IMR-90 (cell line): ENCODE data around the gene HHATL. TPM values are rescaled to one million over a fixed set of nuclear protein-coding genes. Genes with fewer than 3 reads are reported as not detected.

Experiments
- ATAC-seq: fragments of 200-7000 bp; cut with Tn5 transposase; 2 replicates; pipeline ENCODE4 v1.9.1; 2020; ENCODE audit warnings: low read depth, mild to moderate bottlenecking, moderate library complexity
- BruUV-seq: library from RNA; stranded (reverse); fragments of 400-500 nt; replicated peaks from 2 replicates; lab custom pipeline; 2021; lab: Mats Ljungman, UMichigan
- CTCF ChIA-PET: fragments of 300-600 bp; formaldehyde crosslinking; extraction: SDS; loops from one replicate; lab custom pipeline; 2021; ENCODE audit warnings: antibody characterized with exemption; lab: Yijun Ruan, JAX
- POLR2A ChIA-PET: fragments of 300-600 bp; sonication (Branson Sonifier 250); formaldehyde crosslinking; loops from one replicate; lab custom pipeline; 2022; ENCODE audit warnings: antibody characterized with exemption; ENCODE audit not compliant: unreplicated experiment; lab: Charles Lee
- DNase-seq: peaks from one replicate; pipeline ENCODE4 v3.0.0; 2013
- H2AFZ ChIP-seq: replicated peaks from 2 replicates; pipeline ENCODE3; 2013; ENCODE audit warnings: low read length, mild to moderate bottlenecking; ENCODE audit not compliant: poor library complexity
- H2AK5ac ChIP-seq: 2 replicates; pipeline ENCODE4 v1.6.1; 2013; ENCODE audit warnings: low read depth, low read length, inconsistent platforms
- H2AK9ac ChIP-seq: replicated peaks from 2 replicates; pipeline ENCODE3; 2013; ENCODE audit warnings: mild to moderate bottlenecking, low read depth, low read length, moderate library complexity; ENCODE audit not compliant: poor library complexity
- H2BK120ac ChIP-seq: 2 replicates; pipeline ENCODE4 v1.6.1; 2013; ENCODE audit warnings: low read depth, low read length, inconsistent platforms
- H2BK15ac ChIP-seq: 3 replicates; pipeline ENCODE4 v1.6.1; 2013; ENCODE audit warnings: low read depth, low read length, inconsistent platforms
- H2BK20ac ChIP-seq: 2 replicates; pipeline ENCODE4 v1.6.1; 2013; ENCODE audit warnings: low read depth, mild to moderate bottlenecking, inconsistent platforms, low read length, moderate library complexity
- H2BK5ac ChIP-seq: 2 replicates; pipeline ENCODE4 v1.6.1; 2013; ENCODE audit warnings: mild to moderate bottlenecking, low read depth, low read length, inconsistent platforms; ENCODE audit not compliant: poor library complexity, severe bottlenecking
- H3K14ac ChIP-seq: replicated peaks from 2 replicates; pipeline ENCODE4 v1.6.1; 2013; ENCODE audit warnings: low read depth, low read length, inconsistent platforms
- H3K18ac ChIP-seq: 2 replicates; pipeline ENCODE4 v1.6.1; 2013; ENCODE audit warnings: low read depth, low read length, control low read depth
- H3K23ac ChIP-seq: 2 replicates; pipeline ENCODE4 v1.6.1; 2013; ENCODE audit warnings: low read depth, low read length, inconsistent platforms
- H3K27ac ChIP-seq: 2 replicates; pipeline ENCODE4 v1.5.1; 2013; ENCODE audit warnings: mild to moderate bottlenecking, control low read depth, low read length; ENCODE audit not compliant: insufficient read depth
- H3K27me3 ChIP-seq: 2 replicates; pipeline ENCODE4 v1.6.1; 2013; ENCODE audit warnings: low read length; ENCODE audit not compliant: control insufficient read depth, insufficient read depth
- H3K36me3 ChIP-seq: 2 replicates; pipeline ENCODE4 v1.6.1; 2013; ENCODE audit warnings: low read length, mixed read lengths; ENCODE audit not compliant: control insufficient read depth, insufficient read depth
- H3K4ac ChIP-seq: 2 replicates; pipeline ENCODE4 v1.6.1; 2013; ENCODE audit warnings: low read depth, low read length, inconsistent platforms
- H3K4me1 ChIP-seq: 2 replicates; pipeline ENCODE4 v1.6.1; 2013; ENCODE audit warnings: low read length, mixed read lengths; ENCODE audit not compliant: control insufficient read depth, insufficient read depth
- H3K4me2 ChIP-seq: 2 replicates; pipeline ENCODE4 v1.6.1; 2013; ENCODE audit warnings: low read depth, mild to moderate bottlenecking, control low read depth, low read length, moderate library complexity
- H3K4me3 ChIP-seq: 2 replicates; pipeline ENCODE4 v1.5.1; 2013; ENCODE audit warnings: low read depth, mild to moderate bottlenecking, control low read depth, low read length, moderate library complexity; ENCODE audit not compliant: insufficient read depth
- H3K56ac ChIP-seq: 2 replicates; pipeline ENCODE4 v1.6.1; 2013; ENCODE audit warnings: low read length, inconsistent platforms; ENCODE audit not compliant: insufficient read depth; ENCODE audit errors: extremely low read depth
- H3K79me1 ChIP-seq, 2 experiments: 2 replicates each; pipeline ENCODE4 v1.6.1; 2013; ENCODE audit warnings: low read length in 2 of 2, inconsistent platforms in 1 of 2, low read depth in 1 of 2
- H3K9ac ChIP-seq: 2 replicates; pipeline ENCODE4 v1.6.1; 2013; ENCODE audit warnings: low read depth, low read length, control low read depth
- H3K9me1 ChIP-seq: 2 replicates; pipeline ENCODE4 v1.6.1; 2013; ENCODE audit warnings: low read length, inconsistent platforms; ENCODE audit not compliant: insufficient read depth
- H3K9me3 ChIP-seq: 2 replicates; pipeline ENCODE4 v1.6.1; 2013; ENCODE audit warnings: low read length; ENCODE audit not compliant: control insufficient read depth, insufficient read depth
- H4K20me1 ChIP-seq: 2 replicates; pipeline ENCODE4 v1.6.1; 2013; ENCODE audit warnings: low read length, inconsistent platforms; ENCODE audit not compliant: insufficient read depth
- H4K5ac ChIP-seq: 2 replicates; pipeline ENCODE4 v1.6.1; 2013; ENCODE audit warnings: mild to moderate bottlenecking, low read depth, low read length, control low read depth
- H4K8ac ChIP-seq, 2 experiments: 2 replicates each; pipeline ENCODE4 v1.6.1; 2013; ENCODE audit warnings: low read depth in 2 of 2, low read length in 2 of 2, control low read depth in 1 of 2, inconsistent platforms in 1 of 2
- H4K91ac ChIP-seq: 2 replicates; pipeline ENCODE4 v1.6.1; 2013; ENCODE audit warnings: low read depth, low read length, inconsistent platforms; ENCODE audit not compliant: insufficient read depth
- CHD1 ChIP-seq: IDR thresholded peaks from 2 replicates; pipeline ENCODE4 v1.6.1; 2012; ENCODE audit warnings: low read depth, low read length, improper control_type of control experiment
- CTCF ChIP-seq: conservative IDR thresholded peaks from 2 replicates; pipeline ENCODE4 v1.5.1; 2012; ENCODE audit warnings: mild to moderate bottlenecking, low read depth, low read length, improper control_type of control experiment
- MAZ ChIP-seq: IDR thresholded peaks from 2 replicates; pipeline ENCODE4 v1.6.1; 2012; ENCODE audit warnings: low read depth, mild to moderate bottlenecking, low read length, improper control_type of control experiment, moderate library complexity, borderline replicate concordance
- RAD21 ChIP-seq: IDR thresholded peaks from 2 replicates; pipeline ENCODE4 v1.6.1; 2012; ENCODE audit warnings: low read length, improper control_type of control experiment
- WGBS, 2 experiments: methylation state at CpG; one replicate each; pipeline versions ENCODE4 v1.1.5 to v1.1.7; 2013; ENCODE audit warnings: missing lambda C conversion rate in 2 of 2; ENCODE audit not compliant: insufficient read length in 1 of 2; ENCODE audit errors: extremely low coverage in 2 of 2; 5-methylcytosine and 5-hydroxymethylcytosine counted together
- dilution Hi-C: fragments of 300-500 bp; cut with HindIII; formaldehyde crosslinking; loops from one replicate; pipeline ENCODE4 v1.14.3; 2018; ENCODE audit warnings: low sequenced_read_pairs; ENCODE audit not compliant: unreplicated experiment
- in situ Hi-C: fragments of 300-500 bp; cut with MboI; formaldehyde crosslinking; loops from 3 replicates; pipeline ENCODE4 v1.14.3; 2019; ENCODE audit warnings: low sequenced_read_pairs, inconsistent platforms, mixed read lengths
- intact Hi-C: fragments of 100-400 bp; cut with micrococcal nuclease; formaldehyde crosslinking; loops from 2 replicates; pipeline ENCODE4 v1.10.0; 2022
- polyA plus RNA-seq, 3 experiments: library from polyadenylated mRNA; depleted of rRNA; stranded (reverse); fragments of >200 nt; gene quantifications; 2 replicates each; pipeline ENCODE4 v1.2.3, GENCODE V29; 2012; ENCODE audit warnings: low replicate concordance in 1 of 3
- total RNA-seq: library from RNA; depleted of rRNA; stranded (reverse); fragments of >200 nt; gene quantifications from 2 replicates; pipeline ENCODE4 v1.2.3, GENCODE V29; 2012
- TF ChIP-seq, protein P1 (sequence below): fragments of 150-350 bp; IDR thresholded peaks from 2 replicates; pipeline ENCODE4 v1.6.1; 2016; ENCODE audit warnings: low read depth, mild to moderate bottlenecking, low read length, moderate library complexity, borderline replicate concordance

Gene HHATL
- total and polyA plus RNA-seq, 2 of the 4 experiments (the other 2 are of a cell fraction), result not detected

GRCh38 chr3:42739401-42740158 lies 37.0 kb upstream of the HHATL start (continued):
- TF ChIP-seq CHD1, result no peak

- Histone ChIP-seq H3K4me3 (no peak overlapping the region), H3K36me3 (no peaks in the 10 kb centered on the region), H4K5ac (no peak overlapping the region), H3K4me1 (no peaks in the 10 kb centered on the region), H3K56ac (no peak overlapping the region), H3K4ac (no peak overlapping the region), H2BK20ac (no peak overlapping the region), H2AK5ac (no peak overlapping the region), H3K9me1 (no peaks in the 10 kb centered on the region), H3K23ac (no peak overlapping the region), H2BK15ac (no peak overlapping the region), H4K91ac (no peak overlapping the region), H3K18ac (no peak overlapping the region), H3K27me3 (peaks cover 45% of the 10 kb centered on the region), H3K14ac (no peak overlapping the region), H3K9me3 (no peaks in the 10 kb centered on the region), H2BK120ac (no peak overlapping the region), H2AFZ (no peak overlapping the region), H3K9ac (no peak overlapping the region), H3K4me2 (no peak overlapping the region), H3K79me1 (no peaks in the 10 kb centered on the region), H4K20me1 (no peaks in the 10 kb centered on the region), H2AK9ac (no peak overlapping the region), H2BK5ac (no peak overlapping the region), H4K8ac (no peak overlapping the region), H3K27ac (no peak overlapping the region)
- intact Hi-C loops, result no loop called here
- POLR2A ChIA-PET, result no interaction called here
- CTCF ChIA-PET, result no interaction called here
- in situ Hi-C loops, result no loop called here
- ATAC-seq, result no peak
- dilution Hi-C loops, result no loop called here
- no peak for TF ChIP-seq MAZ
- no peak for TF ChIP-seq CHD1
- no peak for TF ChIP-seq CTCF
- TF ChIP-seq, protein P1, sequence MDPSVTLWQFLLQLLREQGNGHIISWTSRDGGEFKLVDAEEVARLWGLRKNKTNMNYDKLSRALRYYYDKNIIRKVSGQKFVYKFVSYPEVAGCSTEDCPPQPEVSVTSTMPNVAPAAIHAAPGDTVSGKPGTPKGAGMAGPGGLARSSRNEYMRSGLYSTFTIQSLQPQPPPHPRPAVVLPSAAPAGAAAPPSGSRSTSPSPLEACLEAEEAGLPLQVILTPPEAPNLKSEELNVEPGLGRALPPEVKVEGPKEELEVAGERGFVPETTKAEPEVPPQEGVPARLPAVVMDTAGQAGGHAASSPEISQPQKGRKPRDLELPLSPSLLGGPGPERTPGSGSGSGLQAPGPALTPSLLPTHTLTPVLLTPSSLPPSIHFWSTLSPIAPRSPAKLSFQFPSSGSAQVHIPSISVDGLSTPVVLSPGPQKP, result no peak
- no peak for TF ChIP-seq RAD21
- no CpG with 5 or more reads among the region's 6 CpGs for WGBS, 2 experiments
- no peak for DNase-seq
- no TSS peak for BruUV-seq
Measured at GRCh38 chr3:42736531-42736930, 33.9 kb upstream of the HHATL start.
